GM21381 (cell line): ENCODE measurements around the gene SEM1.
A peak's percentile ranks its signal among the peaks of the same experiment; 100 is the strongest.
"Not testable (repeated sequence)": the region's sequence is repeated elsewhere in the genome, so short reads cannot be mapped to it uniquely, and the experiment has no call there.

ENCODE experiments used
- ATAC-seq: cut with Tn5 transposase; IDR thresholded peaks from one replicate; pipeline ENCODE4 v1.9.1; 2021; ENCODE audit warnings: mild to moderate bottlenecking, moderate library complexity; ENCODE audit not compliant: unreplicated experiment

The SEM1 gene

DNA sequence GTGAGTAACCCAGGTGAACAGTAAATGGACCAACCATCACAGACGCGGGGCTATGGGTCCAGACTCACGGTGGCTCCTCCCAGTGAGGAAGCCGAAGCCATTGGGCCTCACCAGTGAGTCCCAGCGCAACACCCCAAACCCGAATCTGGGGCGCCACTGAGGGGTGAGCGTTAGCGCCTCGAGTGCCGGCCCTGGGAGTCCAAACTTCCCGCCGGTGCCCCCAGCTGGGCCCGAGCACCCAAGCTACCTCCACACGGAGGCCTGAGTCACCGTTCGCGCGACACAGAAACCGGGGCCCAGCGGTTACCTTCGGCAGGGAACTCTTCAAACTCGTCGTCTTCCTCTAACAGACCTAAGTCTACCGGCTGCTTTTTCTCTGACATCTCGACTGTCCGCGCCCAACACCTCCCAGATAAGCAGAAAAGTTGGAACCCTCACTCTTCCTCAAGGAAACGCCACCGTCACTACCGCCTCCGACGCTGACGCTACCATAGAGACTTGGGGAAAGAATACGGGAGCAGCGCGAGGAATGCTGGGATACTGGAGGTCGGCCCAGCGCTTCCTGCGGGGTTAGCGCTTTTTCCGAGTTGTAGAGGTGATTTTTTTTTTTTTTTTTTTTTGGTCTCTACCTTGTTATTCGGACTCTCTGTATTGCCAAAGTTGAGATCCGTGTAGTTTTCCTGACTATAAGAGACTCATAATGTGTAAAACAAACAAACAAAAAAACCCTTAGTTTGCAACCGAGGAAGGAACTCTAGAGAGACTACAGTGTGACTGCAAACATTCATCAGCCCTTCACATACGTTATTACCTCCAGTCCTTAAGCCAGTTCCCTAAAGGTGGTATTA is at the start of gene SEM1:
Gene SEM1 (minus strand): TSS at position 466 of the 848 bp plus-strand sequence. CDS start 83 bp downstream, at position 383.
- peak; percentile 88 for ATAC-seq

DNA sequence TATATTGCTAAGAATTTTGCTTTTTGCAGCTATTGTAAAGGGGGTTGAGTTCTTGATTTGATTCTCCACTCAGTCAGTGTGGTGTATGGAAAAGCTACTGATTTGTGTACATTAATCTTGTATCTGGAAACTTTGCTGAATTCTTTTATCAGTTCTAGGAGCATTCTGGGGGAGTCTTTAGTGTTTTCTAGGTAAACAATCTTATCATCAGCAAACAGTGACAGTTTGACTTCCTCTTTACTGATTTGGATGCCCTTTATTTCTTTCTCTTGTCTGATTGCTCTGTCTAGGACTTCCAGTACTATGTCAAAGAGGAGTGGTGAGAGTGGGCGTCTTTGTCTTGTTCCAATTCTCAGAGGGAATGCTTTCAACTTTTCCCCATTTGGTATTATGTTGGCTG is 48.2 kb upstream of the SEM1 start:
- ATAC-seq: not testable (repeated sequence)

DNA sequence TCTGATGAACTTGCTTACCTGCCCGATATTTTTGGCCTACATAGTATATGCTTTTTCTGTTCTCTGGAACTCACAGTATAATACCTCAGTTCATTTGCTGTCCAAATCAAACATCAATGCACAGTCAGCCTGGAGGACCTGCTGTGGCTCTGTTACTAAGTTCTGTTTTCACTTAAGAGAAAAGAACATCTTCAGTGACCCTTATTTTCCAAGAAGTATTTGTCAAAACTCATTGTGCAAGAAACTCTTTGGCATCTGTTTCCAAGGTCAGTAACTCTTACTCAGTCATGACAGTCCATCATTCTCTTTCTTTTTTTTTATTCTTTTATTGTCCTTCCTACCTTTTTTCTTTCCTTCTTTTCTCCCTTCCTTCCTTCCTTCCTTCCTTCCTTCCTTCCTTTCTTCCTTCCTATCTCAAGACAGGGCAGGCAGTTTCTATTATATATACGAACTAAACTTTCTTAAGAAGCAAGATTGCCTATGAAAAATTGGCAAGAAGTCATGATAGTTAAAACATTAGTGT is 37.8 kb upstream of the SEM1 start:
- no peak for ATAC-seq

GRCh38 chr7:96740130-96740529 is 30.5 kb upstream of the SEM1 start:
- ATAC-seq: no peak

- no peak for ATAC-seq
Observed at GRCh38 chr7:96739609-96740008, 30.0 kb upstream of the SEM1 start.

DNA sequence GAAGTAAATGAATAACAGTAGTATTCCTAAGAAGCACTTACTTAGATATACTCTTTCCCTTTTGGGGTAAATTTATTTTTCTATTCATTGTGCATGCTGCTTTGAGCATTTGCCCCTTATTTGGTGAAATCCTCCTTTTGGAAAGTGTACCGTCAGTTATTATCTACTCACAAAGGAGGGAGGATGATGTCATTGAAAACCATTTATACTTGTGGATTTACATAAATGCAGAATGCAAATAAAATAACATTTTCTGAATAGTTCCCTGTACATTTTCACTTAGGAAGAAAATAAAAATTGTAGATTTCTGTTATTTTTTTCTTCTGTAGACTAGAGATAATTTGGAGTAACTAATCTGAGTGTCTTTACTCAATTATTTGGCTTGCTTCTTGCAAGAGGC is 29.5 kb upstream of the SEM1 start:
- ATAC-seq: no peak

DNA sequence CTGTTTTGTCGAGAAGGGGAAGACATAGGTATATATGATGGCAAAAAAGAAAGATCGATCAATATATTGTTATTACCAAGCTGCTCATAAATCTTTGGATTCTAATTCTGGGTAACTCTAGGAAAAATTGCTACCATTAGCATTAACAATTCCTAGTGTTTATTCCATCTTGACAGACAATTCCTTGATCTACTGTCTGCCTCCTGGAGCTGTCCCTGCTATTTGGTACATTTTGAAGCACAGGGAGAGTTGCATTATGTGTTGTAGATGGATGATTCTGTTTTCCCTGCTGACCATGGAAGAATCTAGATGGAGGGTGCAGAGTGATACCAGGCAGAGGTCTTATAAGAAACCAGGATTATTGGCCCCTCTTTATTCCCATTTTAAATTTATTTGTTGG is 29.1 kb upstream of the SEM1 start:
- ATAC-seq: no peak

DNA sequence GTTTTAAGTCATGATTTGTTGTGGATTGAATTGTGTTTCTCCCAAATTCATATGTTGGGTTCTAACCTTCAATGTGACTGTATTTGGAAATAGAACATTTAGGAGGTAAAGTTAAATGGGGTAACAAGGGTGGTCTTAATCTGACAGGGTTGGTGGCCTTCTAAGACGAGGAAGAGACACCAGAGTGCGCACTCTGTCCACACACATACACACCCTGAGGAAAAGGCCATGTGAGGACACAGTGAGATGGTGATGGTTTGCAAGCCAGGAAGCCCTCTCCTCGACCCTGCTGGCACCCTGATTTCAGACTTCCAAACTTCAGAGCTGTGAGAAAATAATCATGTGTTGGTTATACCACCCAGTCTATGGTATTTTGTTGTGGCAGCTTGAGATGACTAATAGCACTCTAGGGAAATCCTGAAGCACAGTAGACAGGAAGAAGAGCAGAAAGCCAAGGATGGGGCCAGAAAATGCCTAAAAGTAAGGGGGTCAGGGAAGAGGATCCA is 28.0 kb upstream of the SEM1 start:
- ATAC-seq: no peak

DNA sequence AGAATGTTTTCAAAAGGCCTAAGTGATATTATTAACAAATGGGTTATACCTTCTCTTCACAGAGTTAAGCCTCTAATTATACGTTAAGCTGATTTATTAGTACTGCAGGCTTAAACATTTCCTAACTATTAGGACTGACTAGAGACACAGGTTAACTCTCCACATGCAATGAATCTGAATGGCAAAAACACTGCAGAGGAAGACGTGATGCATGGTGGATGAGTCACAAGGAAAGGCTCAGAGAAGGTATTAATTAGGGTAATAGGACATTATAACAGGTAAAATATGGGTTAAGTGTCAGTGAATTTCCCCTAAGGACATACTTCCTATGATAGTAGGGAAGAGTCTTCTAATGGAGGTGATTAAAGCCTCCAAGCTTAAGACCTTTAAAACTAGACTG is 24.7 kb upstream of the SEM1 start:
- no peak for ATAC-seq

DNA sequence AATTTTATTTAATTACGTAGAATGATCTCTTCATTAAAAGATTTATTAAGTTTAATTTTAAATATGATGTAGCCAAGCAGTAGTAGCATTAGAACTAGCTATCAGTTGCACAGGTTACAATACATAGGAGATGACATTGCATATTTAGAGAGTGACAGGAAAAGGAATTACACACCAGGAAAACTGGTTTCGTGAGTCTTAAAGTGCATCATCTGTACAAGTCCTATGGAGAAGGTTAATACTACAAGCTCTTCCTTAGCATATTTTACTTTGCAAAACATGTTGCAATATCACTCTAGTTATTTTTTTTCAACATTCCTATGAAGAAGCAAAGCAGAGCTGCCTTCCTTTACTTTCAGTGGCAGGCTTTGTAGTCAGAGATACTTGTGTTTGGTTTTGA is 20.2 kb upstream of the SEM1 start:
- ATAC-seq: no peak

DNA sequence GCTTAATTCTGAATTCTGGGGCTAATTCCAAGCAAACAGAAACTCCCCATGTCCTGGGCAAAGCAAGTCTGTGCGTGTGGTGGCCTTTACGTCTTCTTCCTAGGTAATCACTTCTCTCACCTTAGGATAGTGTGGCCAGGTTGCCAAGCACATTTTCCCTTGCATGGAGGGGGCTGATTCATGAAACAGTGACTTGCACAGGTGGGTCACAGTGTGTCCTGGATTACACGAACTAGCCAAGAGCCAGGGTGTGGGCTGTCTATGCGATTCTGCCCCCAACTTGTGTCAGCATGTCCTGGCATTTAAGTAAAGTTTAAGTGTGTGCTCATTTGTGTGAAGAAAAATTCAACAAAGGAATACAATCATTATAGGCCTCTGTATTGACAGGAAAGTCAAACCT is 18.5 kb upstream of the SEM1 start:
- no peak for ATAC-seq

- ATAC-seq: no peak
Observed at GRCh38 chr7:96727534-96728088, 18.0 kb upstream of the SEM1 start.

DNA sequence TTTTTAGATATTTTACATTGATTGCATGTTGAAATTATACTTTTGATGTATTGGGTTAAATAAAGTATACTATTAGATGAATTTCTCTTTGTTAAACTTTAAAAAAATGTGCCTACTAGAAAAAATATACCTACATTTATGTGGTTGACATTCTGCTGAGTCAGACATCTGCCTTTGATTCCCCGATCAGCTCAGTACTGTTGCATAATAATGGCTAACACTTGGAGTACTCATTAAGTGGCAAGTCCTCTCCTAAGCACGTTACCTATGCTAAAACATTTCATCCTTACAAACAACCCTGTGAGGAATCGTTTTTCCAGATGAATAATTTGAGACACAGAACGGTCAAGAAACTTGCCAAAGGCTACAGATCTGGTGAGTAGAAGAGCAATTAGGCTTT is 14.0 kb upstream of the SEM1 start:
- ATAC-seq: no peak

GRCh38 chr7:96722928-96723327 is 13.3 kb upstream of the SEM1 start:
- ATAC-seq: not testable (repeated sequence)

GRCh38 chr7:96720843-96721242 is 11.2 kb upstream of the SEM1 start:
- ATAC-seq: no peak

GRCh38 chr7:96719164-96719563 is 9.5 kb upstream of the SEM1 start:
- no peak for ATAC-seq

DNA sequence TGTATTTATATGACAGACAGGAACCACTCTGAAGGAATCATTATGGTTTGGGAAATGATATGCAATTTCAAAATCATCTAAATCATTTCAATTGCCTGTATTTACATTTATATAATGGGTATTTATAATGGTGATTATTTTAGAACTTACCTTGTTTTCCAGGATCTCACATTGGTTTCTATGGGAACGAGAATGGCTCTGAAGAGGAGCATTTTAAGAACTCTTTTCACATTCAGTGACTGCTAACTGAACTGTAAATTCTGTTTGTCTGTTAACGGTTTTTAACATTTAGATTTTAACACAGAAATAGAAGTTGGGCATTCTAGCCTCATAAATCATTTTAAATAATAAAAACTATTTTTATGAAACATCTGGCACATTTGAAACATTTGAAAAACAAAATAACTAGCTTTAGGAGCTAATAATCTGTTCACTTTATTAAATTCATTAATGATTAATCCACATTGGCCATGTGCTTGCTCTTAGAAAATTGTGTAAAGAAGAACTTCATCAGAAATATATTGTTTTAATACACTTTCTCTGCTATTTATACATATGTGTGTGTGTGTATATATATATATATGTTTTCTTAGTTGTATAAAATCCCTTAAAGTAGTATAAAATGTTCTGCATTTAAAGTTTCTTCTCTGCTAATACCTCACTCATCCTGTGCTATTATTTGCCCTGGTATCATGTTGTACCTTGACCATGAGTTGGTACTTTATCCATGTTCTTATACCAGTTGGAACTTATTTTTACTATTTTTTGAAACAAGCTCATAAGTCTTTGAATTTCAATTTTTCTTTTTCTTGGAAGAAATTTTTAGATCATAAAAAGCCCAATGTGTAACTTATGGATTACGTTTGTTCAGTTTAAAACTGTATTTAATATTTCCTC is 8.7 kb upstream of the SEM1 start:
- ATAC-seq: no peak

GRCh38 chr7:96713037-96713436 is 3.4 kb upstream of the SEM1 start:
- no peak for ATAC-seq

- no peak for ATAC-seq
Observed at GRCh38 chr7:96710544-96710943, 898 bp upstream of the SEM1 start.

DNA sequence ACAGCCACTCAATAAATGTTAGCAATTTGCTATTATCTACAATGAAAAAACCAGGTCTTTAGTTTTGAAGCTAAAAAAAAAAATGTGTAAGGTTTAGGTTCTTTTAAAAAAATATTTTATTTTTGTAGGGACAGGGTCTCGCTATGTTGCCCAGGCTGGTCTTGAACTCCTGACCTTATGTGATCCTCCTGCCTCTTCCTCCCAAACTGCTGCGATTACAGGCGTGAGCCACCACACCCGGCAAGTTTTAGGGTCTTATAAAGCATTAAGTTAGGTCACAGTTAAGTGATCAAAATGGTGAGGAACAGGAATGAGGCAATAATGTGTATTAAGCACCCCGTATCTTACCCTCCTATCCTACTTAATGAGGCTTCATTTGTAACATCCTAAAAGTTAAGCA is 774 bp downstream of the SEM1 start:
- peak; percentile 1 for ATAC-seq
